Activated T-cell treated with anti-CD3 and anti-CD28 coated beads for 48 hours (primary cell): Measurements from ENCODE around the gene NUMB.
A peak's percentile ranks its signal among the peaks of the same experiment; 100 is the strongest.
"Not testable (repeated sequence)": the region's sequence is repeated elsewhere in the genome, so short reads cannot be mapped to it uniquely, and the experiment has no call there.

Experiments
- DNase-seq: peaks from one replicate; pipeline ENCODE4 v3.0.0-alpha.2; 2020; ENCODE audit warnings: low read depth

The NUMB gene

DNA sequence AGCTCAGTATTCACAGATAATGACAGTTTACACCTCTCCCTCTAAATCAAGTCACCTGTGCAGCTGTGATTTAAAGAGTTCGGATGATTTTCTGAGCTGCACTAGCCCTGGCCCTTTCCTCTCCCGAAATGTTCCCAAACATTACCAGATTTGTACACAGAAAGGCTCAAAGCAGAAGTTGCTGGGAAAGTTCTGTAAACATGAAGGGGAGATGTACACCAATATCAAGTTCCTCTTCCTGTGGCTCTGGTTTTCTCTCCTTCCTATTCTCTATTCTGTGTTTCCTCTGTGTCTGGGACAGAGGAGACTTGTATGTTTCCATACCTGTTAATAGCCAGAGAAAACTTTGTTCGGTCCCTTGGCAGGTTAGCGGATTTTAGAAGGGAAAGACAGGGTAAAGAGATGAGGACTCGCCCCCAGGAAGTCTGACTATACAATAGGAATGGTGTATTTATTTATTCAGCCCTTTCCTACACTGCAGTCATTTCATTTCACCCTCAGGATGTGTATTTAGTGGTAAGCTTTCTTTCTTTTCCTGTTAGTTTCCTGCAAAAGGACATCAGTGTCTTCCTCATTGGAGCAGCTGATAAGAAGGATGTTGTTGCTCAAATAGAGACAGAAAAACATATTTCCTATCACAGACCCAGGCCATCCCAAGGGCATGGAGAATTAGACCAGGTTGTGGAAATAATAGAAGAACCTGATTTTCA lies 7.6 kb upstream of the NUMB start:
- DNase-seq = no peak

DNA sequence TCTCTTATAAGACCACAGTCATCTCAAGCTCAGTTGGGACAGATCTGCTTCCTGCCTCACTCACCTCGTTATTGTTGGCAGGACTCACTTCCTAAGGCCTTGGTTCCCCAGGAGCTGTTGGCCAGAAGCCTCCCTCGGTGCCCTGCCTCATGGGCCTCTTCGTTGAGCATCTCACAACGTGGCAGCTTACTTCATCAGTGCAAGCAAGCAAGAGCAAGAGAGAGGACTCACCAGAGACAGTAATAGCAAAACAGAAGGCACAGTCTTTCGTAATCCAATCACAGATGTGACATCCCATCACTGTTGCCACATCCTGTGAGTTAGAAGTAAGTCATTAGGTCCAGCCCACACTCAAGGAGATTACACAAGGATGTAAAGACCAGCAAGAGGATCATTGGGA lies 5.1 kb upstream of the NUMB start:
- DNase-seq = peak; percentile 44

DNA sequence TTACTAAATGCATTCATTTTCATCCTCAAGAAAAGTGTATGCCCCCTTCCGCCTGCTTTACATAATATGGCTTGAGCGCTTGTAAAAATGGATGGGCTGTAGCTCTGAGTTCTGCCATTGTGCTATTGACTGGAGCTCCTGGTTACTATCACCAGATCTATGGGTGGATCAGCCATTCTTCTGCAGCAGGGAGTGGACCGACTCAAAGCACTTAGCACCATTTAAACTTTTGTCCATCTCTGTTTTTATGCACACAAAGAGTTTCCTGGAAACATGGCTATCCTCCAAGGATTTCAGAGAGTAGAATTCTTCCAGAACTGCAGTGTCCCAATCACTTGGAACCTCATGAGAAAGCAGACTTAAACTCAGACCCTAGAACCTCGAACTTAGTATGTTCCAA lies 4.5 kb upstream of the NUMB start:
- no peak for DNase-seq

DNA sequence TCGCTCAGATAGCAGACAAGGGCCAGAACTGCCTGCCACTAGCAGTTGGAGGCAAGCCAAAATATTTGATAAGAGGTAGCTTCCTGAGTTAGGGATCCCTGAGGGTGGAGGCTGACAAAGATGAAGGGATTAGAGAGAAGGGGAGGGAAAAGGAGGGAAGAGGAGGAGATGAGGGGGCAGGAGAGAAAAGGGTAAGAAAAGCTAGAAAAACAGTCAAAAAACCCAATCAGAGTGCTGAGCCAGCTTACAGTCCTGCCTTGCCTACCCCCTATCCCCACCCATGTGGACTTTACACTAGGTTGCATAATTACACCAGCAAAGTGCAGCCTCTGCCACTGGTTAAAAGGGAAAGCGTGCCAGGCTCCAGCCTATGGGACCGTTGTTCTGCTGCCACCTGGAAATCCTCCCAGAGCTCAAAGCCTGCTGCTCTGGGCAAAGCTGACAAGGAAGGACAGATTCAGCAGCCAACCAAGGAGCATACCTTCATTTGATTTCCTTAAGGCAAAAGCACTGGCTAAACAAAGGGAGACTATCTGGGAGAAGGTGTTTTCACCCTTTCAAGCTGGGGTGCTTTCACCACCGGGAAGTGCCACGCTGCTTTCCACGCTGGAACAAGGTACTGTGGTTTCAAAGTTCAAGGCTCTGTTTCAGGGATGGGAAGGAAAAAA lies 3.8 kb upstream of the NUMB start:
- no peak for DNase-seq

- no peak for DNase-seq
Measured at GRCh38 chr14:73461478-73462047, 3.2 kb upstream of the NUMB start.

DNA sequence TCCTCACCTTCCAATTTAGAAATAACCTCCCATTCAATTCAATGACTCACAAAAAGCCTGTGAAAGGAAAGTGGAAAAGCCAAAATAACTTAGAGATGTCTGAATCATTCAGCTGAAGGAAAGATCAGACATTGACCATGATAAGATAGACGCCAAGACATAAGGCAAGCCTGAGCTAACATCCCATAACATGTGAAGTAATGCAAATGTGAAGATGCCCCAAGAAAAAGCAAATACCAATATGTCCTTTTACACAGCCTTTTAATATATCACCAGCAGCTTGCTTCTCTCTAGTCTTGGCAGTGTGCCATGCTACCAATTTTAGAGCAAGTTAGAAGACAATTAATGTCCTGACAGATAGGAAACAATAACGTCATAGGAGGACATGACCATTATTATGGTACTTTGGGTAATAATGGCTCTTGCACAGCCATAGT lies 2.4 kb upstream of the NUMB start:
- DNase-seq = no peak

- DNase-seq = no peak
Measured at GRCh38 chr14:73459959-73460358, 1.6 kb upstream of the NUMB start.

GRCh38 chr14:73457924-73458182 lies 493 bp downstream of the NUMB start:
- no peak for DNase-seq

GRCh38 chr14:73457041-73457923 lies 1.1 kb downstream of the NUMB start:
- DNase-seq = no peak

DNA sequence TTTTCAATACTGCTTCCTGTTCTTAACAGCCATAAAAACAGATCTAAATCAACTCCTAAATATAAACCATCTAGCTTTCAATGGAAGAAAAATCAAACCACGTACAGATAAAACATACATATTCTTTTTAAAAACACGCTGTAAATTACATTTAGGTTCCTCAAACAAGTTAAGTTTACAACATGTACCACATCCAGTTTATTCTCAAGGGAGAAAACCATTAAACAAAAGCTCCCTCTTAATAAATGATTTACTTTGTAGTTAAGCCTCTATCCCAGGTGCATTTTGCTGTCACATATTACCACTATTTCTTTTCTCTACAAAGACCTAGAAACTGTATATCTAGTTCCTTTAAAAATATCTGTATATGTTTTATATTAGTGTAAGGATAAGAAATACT lies 3.1 kb downstream of the NUMB start:
- no peak for DNase-seq

DNA sequence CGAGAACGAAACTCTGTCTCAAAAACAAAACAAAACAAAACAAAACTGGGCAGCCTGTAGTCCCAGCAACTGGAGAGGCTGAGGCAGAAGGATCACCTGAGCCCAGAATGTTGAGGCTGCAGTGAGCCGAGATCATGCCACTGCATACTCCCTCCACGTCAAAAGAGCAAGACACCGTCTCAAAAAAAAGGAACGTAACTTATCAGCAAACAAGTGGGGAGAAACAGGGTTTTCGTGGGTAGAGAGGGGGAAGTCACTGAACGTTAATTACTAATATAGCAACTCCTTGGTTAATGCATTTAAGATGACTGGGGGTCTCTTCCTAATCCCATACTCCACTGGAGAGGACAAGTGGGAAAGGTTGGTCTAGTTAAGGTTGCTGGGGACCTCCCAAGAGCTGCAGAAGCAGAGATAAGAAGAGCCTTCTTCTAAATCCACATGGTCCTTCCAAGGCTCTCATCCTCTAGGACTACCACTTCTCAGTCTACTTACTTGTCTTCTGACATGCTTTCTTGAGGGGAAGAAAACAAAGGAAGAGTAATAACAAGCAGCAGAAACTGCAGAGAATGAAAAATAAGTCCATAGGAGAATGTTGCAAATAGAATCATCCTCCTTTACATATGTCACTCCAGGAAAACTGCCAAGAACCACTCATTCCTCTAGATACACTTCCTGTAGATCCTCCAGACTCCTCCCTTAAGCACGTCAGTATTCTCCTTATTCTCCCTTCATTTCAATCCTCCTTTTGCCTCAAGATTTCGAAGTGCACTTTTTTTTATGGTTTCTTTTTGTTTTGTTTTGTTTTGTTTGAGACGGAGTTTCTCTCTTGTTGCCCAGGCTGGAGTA lies 5.8 kb downstream of the NUMB start:
- no peak for DNase-seq

- DNase-seq = no peak
Measured at GRCh38 chr14:73443758-73444157, 14.6 kb downstream of the NUMB start.

DNA sequence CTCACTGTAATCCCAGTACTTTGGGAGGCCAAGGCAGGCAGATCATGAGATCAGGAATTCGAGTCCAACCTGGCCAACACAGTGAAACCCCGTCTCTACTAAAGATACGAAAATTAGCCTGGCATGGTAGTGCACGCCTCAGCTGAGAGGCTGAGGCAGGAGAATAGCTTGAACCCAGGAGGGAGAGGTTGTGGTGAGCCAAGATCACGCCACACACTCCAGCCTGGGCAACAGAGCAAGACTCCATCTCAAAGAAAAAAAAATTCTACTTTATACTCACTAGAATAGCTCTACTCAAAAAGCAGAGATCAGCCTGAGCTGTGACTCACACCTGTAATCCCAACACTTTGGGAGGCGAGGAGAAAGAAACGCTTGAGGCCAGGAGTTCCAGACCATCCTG lies 17.1 kb downstream of the NUMB start:
- DNase-seq = no peak

GRCh38 chr14:73438993-73439392 lies 19.4 kb downstream of the NUMB start:
- no peak for DNase-seq

GRCh38 chr14:73437206-73437605 lies 21.1 kb downstream of the NUMB start:
- no peak for DNase-seq

DNA sequence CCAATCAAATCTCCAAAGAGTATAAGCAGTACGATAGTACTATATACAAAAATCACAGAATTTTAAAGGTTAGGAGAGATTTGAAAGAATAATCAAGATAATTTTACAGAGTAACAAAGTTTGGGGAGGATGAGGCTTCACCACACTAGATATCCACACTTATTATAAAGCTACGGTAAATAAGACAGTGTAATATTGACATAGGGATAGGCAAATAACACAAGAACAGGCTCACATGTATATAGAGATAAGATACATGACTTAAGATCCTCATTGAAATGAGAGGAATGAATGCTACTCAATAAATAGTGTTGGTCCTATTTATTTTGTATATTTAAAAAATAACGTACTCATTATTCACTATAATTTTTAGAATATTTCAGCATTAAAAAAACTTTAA lies 26.2 kb downstream of the NUMB start:
- no peak for DNase-seq

GRCh38 chr14:73428353-73428824 lies 30.0 kb downstream of the NUMB start:
- no peak for DNase-seq

- DNase-seq = no peak
Measured at GRCh38 chr14:73427516-73428264, 30.7 kb downstream of the NUMB start.

DNA sequence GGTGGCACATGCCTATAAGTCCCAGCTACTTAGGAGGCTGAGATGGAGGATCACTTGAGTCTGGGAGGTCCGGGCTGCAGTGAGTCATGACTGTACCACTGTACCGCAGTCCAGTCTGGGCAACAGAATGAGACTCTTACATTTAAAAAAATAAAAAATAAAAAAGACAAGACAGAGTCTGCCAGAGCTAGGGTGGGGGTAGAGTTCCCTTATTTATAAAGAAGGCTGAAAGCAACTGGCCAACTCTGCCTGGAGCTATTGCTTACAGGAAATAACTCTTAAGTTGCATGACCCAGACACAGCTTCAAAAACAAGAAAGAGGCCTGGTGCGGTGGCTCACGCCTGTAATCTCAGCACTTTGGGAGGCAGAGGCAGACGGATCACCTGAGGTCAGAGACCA lies 31.5 kb downstream of the NUMB start:
- no peak for DNase-seq

- DNase-seq = no peak
Measured at GRCh38 chr14:73424453-73424852, 33.9 kb downstream of the NUMB start.

GRCh38 chr14:73423092-73423491 lies 35.3 kb downstream of the NUMB start:
- DNase-seq = not testable (repeated sequence)
